HG02840 (cell line): ENCODE measurements around the gene LIPJ.
A peak's percentile ranks its signal among the peaks of the same experiment; 100 is the strongest.

ENCODE experiments used
- ATAC-seq: cut with Tn5 transposase; IDR thresholded peaks from one replicate; pipeline ENCODE4 v1.9.1; 2021; ENCODE audit warnings: mild to moderate bottlenecking, moderate library complexity, moderate number of reproducible peaks; ENCODE audit not compliant: unreplicated experiment, low FRiP score

The LIPJ gene

GRCh38 chr10:88594482-88594881 lies 7.9 kb downstream of the LIPJ start:
- no peak for ATAC-seq

- peak; percentile 80 for ATAC-seq
Measured at GRCh38 chr10:88598055-88598454, 11.5 kb downstream of the LIPJ start.

DNA sequence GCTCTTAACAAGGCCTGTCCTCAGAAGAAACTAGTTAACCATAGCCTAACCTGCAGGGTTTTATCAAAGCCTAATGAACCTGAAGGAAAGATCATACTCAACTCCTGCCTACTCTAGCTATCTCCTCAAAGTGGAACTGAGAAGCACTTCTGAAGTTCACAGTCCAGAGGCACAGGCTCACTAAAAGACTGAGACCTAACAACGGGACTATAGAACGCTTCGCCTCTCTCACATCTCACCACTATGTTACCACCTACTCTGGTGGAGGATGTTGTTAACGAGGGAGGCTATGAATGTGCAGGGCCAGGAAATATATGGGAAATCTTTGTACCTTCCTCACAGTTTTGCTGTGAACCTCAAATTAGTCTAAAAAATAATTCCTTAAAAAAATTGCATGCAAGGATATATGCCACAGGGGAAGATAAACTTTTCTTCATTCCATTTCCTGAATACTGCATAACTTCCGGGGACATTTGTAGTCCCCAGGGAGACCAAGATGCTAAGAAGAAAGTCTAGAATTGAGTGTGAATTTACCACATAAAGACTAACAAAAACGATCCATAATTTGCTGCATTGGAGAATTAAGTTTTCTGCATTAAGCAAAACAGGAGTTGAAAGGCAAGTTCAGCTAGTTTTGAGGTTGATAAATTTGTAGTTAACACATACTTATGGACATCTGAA lies 21.6 kb downstream of the LIPJ start:
- no peak for ATAC-seq

GRCh38 chr10:88608780-88609179 lies 22.2 kb downstream of the LIPJ start:
- ATAC-seq, result no peak

GRCh38 chr10:88616250-88616977 lies 29.9 kb downstream of the LIPJ start:
- no peak for ATAC-seq

DNA sequence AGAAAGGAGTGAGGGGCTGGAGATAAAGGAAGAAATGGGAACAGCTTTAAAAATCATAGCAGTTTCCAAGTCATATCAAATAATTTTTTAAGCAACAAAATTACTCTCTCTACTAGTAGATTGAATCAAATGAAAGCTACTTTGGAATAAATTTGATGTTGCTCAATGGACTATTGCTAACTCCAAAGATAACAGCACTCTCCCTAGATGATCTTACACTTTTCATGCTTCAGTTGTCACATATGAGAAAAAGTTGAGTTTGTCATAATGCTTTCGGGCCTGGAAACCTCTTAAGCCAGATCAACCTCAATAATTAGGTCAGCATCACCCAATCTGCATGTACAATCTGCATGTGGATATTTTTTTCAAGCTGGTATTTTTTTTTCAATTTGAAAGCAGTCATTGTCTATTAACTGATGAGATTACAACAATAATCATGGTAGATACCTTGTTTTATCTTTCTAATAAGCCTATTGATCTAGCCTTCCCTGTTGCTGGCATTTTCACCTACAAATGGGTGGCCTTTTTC lies 31.3 kb downstream of the LIPJ start:
- ATAC-seq, result no peak

GRCh38 chr10:88618496-88618895 lies 31.9 kb downstream of the LIPJ start:
- ATAC-seq, result no peak

DNA sequence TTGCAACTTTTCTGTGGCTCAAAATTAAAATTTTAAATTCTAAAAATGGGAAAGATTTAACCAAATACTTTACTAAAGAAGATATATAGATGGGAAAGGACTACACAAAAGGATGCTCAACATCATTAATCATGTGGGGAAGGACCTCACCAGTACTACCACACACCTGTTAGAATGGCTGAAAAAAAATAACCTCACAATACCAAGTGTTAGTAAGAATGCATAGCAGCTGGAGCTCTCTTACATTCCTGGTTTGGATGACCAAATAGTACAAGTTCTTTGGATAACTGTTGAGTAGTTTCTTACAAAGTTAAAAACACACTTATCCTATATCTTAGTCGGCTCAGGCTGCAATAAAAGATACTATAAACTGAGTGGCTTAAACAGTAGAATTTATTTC lies 33.9 kb downstream of the LIPJ start:
- no peak for ATAC-seq

DNA sequence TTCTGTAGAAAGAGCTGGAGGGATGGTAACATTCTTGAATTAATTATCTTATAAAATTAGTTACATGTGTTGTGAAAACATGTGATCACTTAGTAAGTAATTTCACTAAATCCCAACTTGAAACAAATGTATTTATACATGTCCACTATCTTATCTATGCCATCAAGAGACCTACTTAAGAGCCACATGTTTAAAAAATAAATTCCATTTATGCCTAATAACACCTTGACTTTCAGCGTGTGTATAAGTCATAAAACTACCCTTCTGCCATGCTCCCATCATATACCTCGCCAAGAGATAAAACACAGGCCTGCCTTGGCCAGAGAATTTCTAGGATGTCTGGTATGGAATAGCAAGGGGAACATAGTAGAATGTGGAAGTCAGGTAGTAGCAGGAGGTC lies 37.3 kb downstream of the LIPJ start:
- ATAC-seq, result no peak

- ATAC-seq, result no peak
Measured at GRCh38 chr10:88624840-88625239, 38.3 kb downstream of the LIPJ start.

DNA sequence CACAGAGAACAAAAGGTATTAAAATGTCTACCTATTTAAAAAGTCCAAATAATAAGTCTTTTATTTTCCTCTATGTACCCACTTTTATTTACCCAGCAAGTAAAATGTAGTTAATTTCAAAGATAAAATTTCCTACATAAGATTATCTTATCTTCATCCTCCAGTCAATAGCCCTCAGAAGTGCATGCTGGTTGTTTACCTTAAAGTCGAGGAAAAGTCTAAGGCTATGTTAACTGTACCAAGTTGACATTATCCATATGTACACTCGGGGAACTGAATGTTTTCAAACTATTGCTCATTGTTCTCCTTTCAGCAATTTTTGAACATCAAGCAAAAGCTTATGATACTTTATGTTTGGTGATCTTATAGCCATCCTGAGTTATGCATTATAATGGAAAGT lies 53.6 kb downstream of the LIPJ start:
- ATAC-seq, result no peak

- ATAC-seq, result no peak
Measured at GRCh38 chr10:88642209-88642608, 55.6 kb downstream of the LIPJ start.

DNA sequence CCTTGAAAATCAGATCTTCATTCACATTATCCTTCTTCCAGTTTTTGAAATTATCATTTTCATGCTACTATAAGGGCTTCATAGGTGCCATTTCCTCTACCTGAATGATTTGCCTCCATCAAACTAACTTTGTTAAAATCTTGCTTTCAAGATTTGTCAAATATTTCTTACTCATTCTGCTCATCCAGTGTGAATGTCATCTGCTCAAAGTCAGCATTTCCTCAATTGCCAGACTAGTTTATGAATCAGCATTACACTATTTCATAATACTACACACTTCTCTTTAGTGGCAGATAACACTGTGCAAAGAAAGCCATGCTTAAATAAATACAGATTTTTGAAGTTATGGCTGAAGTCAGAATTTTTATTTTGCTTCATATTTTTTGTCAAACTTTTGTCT lies 56.4 kb downstream of the LIPJ start:
- no peak for ATAC-seq

DNA sequence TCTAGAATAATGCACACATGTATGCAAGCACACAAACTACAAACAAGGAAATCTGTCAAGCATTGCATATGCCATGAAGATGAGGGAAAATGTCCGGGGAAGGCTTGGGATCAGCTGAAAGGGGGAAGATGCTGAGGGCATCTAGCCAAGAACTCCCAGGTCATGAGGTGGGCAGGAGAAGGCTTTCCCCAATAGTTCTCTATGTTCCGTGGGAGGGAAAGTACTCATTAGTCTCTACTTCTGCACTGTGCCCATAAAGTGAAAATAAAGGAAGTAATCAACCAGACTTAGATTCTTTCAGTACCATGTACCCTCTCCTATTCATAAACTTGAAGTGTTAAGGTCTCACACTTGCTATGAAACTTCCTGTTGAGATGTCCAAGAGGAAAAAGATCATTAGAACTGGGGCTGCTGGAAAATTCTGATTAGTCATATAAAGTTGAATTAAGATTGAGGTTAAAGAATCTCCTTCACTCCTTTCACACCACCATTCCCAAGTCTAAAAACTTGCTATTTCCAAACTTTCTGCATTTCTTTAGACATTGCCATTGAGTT lies 60.6 kb downstream of the LIPJ start:
- no peak for ATAC-seq

GRCh38 chr10:88651101-88651551 lies 64.6 kb downstream of the LIPJ start:
- ATAC-seq, result no peak

- no peak for ATAC-seq
Measured at GRCh38 chr10:88652616-88653015, 66.1 kb downstream of the LIPJ start.
